Measurements from ENCODE around the gene TRAK2.
A peak's percentile ranks its signal among the peaks of the same experiment; 100 is the strongest.
"Not testable (repeated sequence)": the region's sequence is repeated elsewhere in the genome, so short reads cannot be mapped to it uniquely, and the experiment has no call there.

Gene TRAK2

DNA sequence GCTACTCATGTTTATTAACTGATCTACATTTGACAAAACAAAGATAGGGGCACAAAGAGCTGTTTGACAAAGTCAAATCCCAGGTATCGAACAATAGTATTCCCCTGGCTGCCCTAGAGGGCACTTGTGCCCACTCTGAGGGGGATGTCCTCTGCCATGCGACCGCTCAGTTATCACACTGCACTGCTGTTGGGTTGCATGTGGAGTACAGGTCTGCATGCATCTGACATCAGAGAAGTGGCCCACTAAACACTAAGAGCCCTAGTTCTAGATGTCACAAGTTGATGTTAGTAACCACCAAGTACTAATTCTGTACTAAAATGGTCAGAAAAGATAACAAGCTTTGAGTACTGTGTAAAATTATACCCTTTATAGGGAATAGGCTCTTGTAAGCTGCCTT is 74.0 kb downstream of the TRAK2 start:
- TF ChIP-seq PAX5 (IDR thresholded peaks at IDR 0.05; ENCODE audit: insufficient read depth, low read length, severe bottlenecking) (no peak), POLR2A (IDR thresholded peaks at IDR 0.05; ENCODE audit: low read depth, low read length) (no peak), SPI1 (IDR thresholded peaks at IDR 0.05; ENCODE audit: low read depth, low read length) (no peak), POU2F2 (IDR thresholded peaks at IDR 0.05; ENCODE audit: low read depth, low read length) (no peak), TAF1 (IDR thresholded peaks at IDR 0.05; ENCODE audit: low read depth, low read length) (no peak), POLR2AphosphoS5 (IDR thresholded peaks at IDR 0.05; ENCODE audit: low read depth, low read length) (no peak)

DNA sequence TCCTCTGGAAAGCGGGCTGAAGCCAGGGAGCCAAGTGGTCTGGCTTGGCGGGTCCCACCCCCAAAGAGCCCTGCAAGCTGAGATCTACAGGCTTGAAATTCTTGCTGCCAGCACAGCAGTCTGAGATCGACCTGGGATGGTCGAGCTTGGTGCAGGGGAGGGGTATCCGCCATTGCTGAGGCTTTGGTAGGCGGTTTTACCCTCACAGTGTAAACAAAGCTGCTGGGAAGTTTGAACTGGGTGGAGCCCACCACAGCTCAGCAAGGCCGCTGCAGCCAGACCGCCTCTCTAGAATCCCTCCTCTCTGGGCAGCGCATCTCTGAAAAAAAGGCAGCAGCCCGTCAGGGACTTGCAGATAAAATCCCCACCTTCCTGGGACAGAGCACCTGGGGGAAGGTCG is 81.5 kb downstream of the TRAK2 start:
- no peak for DNase-seq (ENCODE audit: insufficient read length, low spot score)
- no peak for TF ChIP-seq PAX5 (IDR thresholded peaks at IDR 0.05; ENCODE audit: insufficient read depth, low read length, severe bottlenecking)
- FAIRE-seq: no peak

More for the DNA sequence above, 74.0 kb downstream of the TRAK2 start:
- FAIRE-seq (no peak), DNase-seq (ENCODE audit: insufficient read length, low spot score) (no peak)

DNA sequence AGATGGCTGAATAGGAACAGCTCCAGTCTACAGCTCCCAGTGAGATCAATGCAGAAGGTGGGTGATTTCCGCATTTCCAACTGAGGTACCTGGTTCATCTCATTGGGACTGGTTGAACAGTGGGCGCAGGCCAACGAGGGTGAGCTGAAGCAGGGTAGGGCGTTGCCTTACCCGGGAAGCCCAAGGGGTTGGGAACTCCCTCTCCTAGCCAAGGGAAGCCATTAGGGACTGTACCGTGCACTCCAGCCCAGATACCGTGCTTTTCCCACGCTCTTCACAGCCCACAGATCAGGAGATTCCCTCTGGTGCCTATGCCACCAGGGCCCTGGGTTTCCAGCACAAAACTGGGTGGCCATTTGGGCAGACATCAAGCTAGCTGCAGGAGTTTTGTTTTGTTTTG is 81.9 kb downstream of the TRAK2 start:
- not testable (repeated sequence) for DNase-seq (ENCODE audit: insufficient read length, low spot score); FAIRE-seq

DNA sequence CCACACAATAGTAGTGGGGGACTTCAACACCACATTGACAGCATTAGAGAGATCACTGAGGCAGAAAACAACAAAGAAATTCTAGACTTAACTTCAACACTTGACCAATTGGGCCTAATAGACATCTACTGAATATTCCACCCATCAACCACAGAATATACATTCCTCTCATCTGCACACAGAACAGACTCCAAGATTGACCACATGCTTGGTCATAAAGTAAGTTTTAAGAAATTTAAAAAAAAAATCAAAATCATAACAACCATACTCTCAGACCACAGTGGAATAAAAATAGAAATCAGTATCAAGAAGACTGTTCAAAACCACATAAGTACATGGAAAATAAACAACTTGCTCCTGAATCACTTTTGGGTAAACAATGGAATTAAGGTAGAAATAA is 85.1 kb downstream of the TRAK2 start:
- no peak for FAIRE-seq
- TF ChIP-seq SPI1 (IDR thresholded peaks at IDR 0.05; ENCODE audit: low read depth, low read length): no peak
- no peak for DNase-seq (ENCODE audit: insufficient read length, low spot score)

DNA sequence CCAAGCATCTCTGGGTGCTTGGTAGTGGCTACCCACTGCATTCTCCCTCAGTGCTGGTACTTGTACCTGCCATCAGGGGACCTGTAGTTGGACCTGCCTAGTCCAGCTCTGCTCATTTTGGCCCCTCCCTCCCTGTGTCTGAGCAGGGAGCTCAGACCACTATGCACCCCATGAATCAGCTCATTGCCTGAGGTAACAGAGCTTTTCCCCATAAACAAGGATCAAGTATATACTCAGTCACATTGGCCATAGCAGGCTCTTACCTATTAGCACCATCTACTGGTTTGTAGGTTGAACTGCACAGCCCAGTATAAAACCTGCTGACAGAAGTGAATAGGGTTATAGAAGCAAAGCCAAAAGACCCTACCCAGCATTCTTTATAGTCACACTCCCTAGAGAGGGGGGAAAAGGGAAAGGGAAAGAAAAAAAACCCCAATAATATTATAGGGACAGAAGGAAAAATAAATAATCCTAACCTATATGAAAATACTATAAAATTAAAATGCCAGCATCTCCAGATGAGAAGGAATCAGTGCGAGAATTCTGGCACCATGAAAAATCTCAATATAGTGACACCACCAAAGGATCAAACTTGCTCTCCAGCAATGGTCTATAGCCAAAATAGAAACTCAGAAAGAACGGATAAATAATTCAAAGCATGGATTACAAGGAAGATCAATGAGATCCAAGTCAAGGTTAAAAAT is 87.2 kb downstream of the TRAK2 start:
- no peak for TF ChIP-seq POLR2A (IDR thresholded peaks at IDR 0.05; ENCODE audit: low read depth, low read length)
- no peak for TF ChIP-seq PAX5 (IDR thresholded peaks at IDR 0.05; ENCODE audit: insufficient read depth, low read length, severe bottlenecking)
- no peak for TF ChIP-seq POU2F2 (IDR thresholded peaks at IDR 0.05; ENCODE audit: low read depth, low read length)
- TF ChIP-seq TAF1 (IDR thresholded peaks at IDR 0.05; ENCODE audit: low read depth, low read length): no peak
- no peak for TF ChIP-seq SPI1 (IDR thresholded peaks at IDR 0.05; ENCODE audit: low read depth, low read length)
- no peak for TF ChIP-seq POLR2AphosphoS5 (IDR thresholded peaks at IDR 0.05; ENCODE audit: low read depth, low read length)
- FAIRE-seq (peak; percentile 87), DNase-seq (ENCODE audit: insufficient read length, low spot score) (no peak)

DNA sequence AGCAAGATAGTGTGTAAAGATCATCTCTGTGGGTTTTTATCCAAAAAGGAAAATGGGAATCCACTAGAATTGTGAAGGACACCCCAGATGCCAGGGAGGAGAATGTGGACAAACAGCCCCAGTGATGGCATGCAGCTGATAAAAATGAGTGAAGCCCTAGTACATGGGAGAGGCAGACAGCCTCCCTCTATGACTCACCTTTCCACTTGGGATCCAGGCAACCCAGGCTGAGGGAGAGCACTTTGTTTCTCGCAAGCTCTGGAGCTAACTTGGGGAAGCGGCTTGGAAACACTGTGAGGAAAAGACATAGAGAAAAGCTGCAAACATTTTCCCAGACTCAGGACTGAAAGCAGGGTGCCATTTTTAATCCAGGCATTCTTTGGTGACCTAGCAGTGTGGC is 88.9 kb downstream of the TRAK2 start:
- FAIRE-seq: no peak
- TF ChIP-seq PAX5 (IDR thresholded peaks at IDR 0.05; ENCODE audit: insufficient read depth, low read length, severe bottlenecking) (no peak), SPI1 (IDR thresholded peaks at IDR 0.05; ENCODE audit: low read depth, low read length) (no peak), POLR2AphosphoS5 (IDR thresholded peaks at IDR 0.05; ENCODE audit: low read depth, low read length) (no peak), POU2F2 (IDR thresholded peaks at IDR 0.05; ENCODE audit: low read depth, low read length) (no peak), POLR2A (IDR thresholded peaks at IDR 0.05; ENCODE audit: low read depth, low read length) (no peak), TAF1 (IDR thresholded peaks at IDR 0.05; ENCODE audit: low read depth, low read length) (no peak)
- no peak for DNase-seq (ENCODE audit: insufficient read length, low spot score)

DNA sequence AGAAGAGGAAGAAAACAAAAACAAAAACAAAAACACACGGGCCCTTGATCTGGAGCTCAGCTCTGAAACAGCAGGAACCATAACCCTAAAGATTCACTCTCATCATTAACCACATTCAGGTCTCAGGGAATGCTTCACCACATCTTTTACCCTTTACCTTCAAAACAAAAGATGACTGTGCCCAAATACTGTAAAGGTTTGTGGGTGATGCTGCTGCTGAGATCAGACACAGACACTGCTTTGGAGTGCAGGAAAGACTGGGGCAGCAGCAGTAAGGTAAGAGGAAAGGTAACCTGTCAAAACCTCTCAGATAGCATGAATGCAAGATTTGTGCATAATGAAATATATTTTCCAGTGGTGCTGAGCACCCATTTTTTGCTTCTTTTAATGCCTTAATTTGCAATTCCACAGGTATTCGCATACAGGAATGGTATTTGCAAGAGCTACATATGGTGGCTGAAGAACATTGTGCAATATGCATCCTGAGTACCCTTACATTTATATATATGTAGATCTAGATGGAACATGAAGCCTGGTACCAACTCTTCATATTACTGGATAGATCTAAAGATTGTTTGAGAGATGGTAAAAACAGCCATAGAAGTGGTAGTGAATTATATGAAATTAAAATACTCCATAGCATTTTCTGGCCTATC is 90.1 kb downstream of the TRAK2 start:
- TF ChIP-seq SPI1 (IDR thresholded peaks at IDR 0.05; ENCODE audit: low read depth, low read length) (no peak), POLR2A (IDR thresholded peaks at IDR 0.05; ENCODE audit: low read depth, low read length) (no peak), POU2F2 (IDR thresholded peaks at IDR 0.05; ENCODE audit: low read depth, low read length) (no peak), TAF1 (IDR thresholded peaks at IDR 0.05; ENCODE audit: low read depth, low read length) (no peak), POLR2AphosphoS5 (IDR thresholded peaks at IDR 0.05; ENCODE audit: low read depth, low read length) (no peak), PAX5 (IDR thresholded peaks at IDR 0.05; ENCODE audit: insufficient read depth, low read length, severe bottlenecking) (no peak)
- DNase-seq (ENCODE audit: insufficient read length, low spot score) (no peak), FAIRE-seq (no peak)

DNA sequence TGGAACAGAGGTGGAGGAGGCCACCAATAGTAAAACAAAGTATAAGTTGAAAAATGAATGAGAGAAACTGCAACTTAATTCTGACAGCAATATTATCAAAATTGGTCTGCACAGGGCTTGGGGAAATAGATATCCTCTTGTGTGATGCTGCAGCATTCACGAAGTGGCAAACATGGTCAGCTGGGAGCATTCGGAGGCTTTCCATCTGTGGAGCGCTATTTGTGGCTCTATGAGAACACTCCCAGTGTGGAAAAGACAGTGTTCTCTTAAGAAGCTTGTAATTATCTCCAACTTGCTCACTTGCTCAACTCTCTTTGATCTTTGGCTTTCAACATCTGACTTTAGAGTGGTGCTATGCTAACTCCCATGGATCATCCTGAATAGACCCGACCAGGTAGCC is 91.0 kb downstream of the TRAK2 start:
- FAIRE-seq: no peak
- DNase-seq (ENCODE audit: insufficient read length, low spot score): no peak
- no peak for TF ChIP-seq PAX5 (IDR thresholded peaks at IDR 0.05; ENCODE audit: insufficient read depth, low read length, severe bottlenecking)
- TF ChIP-seq POLR2AphosphoS5 (IDR thresholded peaks at IDR 0.05; ENCODE audit: low read depth, low read length): no peak
- TF ChIP-seq POLR2A (IDR thresholded peaks at IDR 0.05; ENCODE audit: low read depth, low read length): no peak
- no peak for TF ChIP-seq SPI1 (IDR thresholded peaks at IDR 0.05; ENCODE audit: low read depth, low read length)
- no peak for TF ChIP-seq POU2F2 (IDR thresholded peaks at IDR 0.05; ENCODE audit: low read depth, low read length)
- no peak for TF ChIP-seq TAF1 (IDR thresholded peaks at IDR 0.05; ENCODE audit: low read depth, low read length)

DNA sequence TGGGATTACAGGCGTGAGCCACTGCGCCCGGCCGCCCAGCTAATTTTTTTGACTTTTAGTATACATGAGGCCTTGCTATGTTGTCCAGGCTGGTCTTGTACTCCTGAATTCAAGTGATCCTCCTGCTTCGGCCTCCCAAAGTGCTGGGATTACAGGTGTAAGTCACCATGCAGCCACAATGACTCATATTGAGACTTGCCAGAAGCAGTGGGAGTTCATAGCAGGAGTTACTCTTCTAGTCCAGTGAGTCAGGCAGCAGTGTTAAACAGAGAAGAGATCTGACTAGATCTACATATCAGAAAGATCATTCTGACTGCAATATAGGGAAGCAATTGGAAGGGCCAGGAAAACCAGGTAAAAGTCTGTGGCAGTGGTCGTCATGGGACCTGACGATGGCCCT is 92.6 kb downstream of the TRAK2 start:
- FAIRE-seq: no peak
- TF ChIP-seq POLR2AphosphoS5 (IDR thresholded peaks at IDR 0.05; ENCODE audit: low read depth, low read length) (no peak), POLR2A (IDR thresholded peaks at IDR 0.05; ENCODE audit: low read depth, low read length) (no peak), PAX5 (IDR thresholded peaks at IDR 0.05; ENCODE audit: insufficient read depth, low read length, severe bottlenecking) (no peak), POU2F2 (IDR thresholded peaks at IDR 0.05; ENCODE audit: low read depth, low read length) (no peak), TAF1 (IDR thresholded peaks at IDR 0.05; ENCODE audit: low read depth, low read length) (no peak), SPI1 (IDR thresholded peaks at IDR 0.05; ENCODE audit: low read depth, low read length) (no peak)
- DNase-seq (ENCODE audit: insufficient read length, low spot score): no peak

DNA sequence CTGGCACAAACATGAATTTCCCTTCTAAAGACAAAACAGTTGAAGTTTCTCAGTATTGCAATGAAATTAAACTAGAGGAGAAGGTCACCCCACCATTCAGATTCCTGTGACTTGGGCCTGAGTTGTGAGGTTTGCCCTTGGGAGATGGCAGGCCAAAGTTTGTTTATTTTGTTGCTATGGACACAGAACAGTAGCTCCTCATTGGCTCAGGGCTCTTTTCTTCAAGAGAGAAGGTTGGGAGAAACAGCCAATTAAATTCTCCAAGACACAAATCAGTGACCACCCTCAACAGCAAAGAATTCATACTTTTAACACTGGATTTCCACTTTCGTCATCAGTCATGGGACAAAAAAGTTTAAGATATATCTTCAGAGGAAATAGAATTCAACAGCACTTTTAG is 94.0 kb downstream of the TRAK2 start, which contains the start of gene FLACC1:
FLACC1 (minus strand) TSS at position 125 of the 400 bp plus-strand sequence. CDS start 5,941 bp downstream, outside the sequence.
- DNase-seq (ENCODE audit: insufficient read length, low spot score) (no peak), FAIRE-seq (no peak)
- no peak for TF ChIP-seq POU2F2 (IDR thresholded peaks at IDR 0.05; ENCODE audit: low read depth, low read length)
